CD4-positive, alpha-beta T cell treated with Interleukin-17A for 1 hour (primary cell): ENCODE data around the gene ULK3.

Experiments
- DNase-seq: peaks from one replicate; pipeline ENCODE4 v3.0.0-alpha.2; 2020

The ULK3 gene

GRCh38 chr15:74839526-74840395, 3.2 kb downstream of the ULK3 start:
- no peak for DNase-seq

GRCh38 chr15:74838746-74839525, 4.0 kb downstream of the ULK3 start:
- no peak for DNase-seq

- no peak for DNase-seq
These were observed 4.8 kb downstream of the ULK3 start for GRCh38 chr15:74838137-74838516.

DNA sequence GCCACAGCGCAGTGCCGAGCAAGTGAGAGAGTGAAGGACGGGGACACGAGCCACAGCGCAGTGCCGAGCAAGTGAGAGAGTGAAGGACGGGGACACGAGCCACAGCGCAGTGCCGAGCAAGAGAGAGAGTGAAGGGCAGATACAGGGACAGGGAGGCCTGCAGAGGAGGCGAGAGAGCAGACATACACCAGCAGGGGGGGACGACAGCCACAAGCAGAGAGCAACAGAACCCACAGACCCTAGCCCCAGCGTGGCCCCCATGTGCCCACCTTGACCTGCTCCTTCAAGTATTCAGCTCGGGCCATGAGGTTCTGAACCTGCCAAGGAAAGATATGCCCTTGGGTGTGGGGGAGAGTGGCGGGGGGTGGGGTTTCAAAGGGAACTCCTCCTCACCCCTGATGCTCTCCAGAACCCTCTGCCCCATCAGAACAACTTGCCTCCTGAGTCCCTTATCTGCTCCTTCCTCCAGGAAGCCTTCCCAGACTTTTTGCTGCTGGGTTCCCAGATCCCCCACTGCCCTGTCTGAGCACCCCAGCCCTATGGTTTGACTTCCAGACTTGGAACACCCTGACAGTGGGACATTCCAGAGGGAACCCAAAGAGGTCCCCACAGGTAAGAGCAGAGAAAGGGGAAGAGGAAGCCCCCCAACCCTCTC, 5.3 kb downstream of the ULK3 start:
- DNase-seq: no peak

DNA sequence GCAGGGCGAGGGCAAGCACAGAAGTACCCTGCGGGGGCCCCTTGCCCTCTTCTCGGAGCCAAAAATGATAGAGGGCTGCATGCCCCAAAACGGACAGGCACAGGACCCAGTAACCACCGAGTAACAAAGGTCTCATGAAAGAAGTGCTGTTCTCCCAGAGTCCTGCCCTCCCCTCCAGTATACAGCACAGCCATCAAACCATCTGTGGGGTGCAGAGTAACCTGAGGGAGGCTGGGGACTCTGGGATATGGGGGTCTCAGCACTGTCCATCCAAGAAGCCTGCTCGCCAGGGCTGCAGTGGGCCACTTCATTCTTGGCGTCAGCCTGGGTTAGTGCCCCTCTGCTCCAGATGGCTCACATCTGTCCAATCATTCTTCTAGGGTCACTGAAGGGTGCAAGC, 6.1 kb downstream of the ULK3 start:
- no peak for DNase-seq

DNA sequence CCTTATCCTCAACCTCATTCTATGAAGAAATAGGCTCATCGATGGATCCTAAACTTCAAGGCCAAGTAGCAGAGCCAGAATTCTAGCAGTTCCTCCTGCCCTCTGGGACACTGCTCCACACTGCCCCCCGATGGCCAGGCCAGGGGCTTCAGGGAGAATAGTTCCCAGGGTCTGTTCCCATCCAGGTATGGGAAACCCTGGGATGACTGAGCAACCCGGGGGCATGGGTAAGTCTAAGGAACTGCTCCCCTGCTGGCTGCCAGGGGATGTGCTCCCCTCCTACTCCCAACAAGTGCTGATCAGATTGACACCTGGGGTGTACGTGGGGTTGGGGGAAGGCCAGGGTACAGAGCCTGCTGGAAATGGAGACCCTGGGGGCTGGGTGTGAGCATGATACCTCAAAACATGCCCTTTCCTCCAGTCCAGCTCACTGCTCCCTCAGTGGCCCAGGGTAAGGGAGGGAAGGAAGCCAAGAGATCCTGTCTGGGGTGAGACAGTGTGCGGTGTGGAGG, 7.6 kb downstream of the ULK3 start:
- DNase-seq: peak; percentile 42

DNA sequence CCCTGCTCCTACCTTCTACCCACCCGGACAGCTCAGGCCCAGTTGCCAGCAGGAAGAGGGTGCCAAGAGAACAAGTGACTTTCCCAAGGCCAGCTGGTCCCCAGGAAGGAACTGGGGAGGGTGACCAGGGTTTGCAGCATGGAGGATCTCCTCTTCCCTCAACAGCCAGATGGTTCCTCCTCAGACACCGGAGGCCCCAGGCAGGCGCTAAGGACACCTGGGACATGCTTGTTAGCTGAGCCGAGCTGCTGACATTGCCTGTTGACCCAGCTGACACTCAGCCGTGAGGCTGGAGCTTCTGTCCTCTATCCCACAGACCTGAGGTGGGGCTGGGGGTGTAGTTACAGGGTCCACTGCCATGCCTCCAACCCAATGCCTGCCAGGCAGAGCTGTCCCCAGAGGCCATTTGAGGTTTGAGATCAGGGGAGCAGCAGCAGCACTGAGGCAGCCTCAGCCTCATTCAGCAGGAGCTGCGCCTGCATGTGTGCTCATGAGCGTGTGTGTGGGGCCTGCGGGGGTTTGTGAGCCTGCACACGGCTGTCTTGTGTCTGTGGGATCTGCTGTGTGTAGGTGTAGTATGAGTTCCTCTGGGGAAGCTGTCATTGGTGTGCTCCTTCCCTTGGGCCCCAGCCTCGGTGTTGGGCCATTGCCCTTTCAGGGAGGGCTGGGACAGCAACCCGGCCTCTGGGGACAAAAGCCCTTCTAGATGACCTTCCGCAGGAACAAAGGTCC, 9.4 kb downstream of the ULK3 start:
- no peak for DNase-seq

- DNase-seq: no peak
These were observed 10.1 kb downstream of the ULK3 start for GRCh38 chr15:74832826-74833225.

GRCh38 chr15:74831813-74832495, 11.0 kb downstream of the ULK3 start:
- no peak for DNase-seq

- no peak for DNase-seq
These were observed 12.1 kb downstream of the ULK3 start for GRCh38 chr15:74830868-74831267.

- no peak for DNase-seq
These were observed 13.0 kb downstream of the ULK3 start for GRCh38 chr15:74829991-74830390.

DNA sequence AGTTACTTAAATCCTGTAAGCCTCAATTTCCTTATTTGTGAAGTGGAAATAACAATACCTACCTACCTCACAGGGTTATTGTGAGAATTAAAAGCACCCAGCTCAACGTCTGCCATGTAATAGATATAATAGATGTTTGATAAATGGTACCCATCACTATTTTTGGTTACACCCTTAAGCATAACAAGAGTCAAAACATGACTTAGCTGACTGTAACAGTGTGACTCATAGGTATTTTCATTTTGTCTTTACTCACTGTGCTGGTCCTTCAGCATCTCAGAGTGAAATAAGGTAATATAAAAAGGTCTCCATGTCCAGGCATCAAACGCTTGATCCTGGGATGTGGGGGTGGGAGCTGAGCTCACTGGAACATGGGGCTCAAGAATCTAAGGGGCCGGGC, 13.5 kb downstream of the ULK3 start:
- no peak for DNase-seq

GRCh38 chr15:74828835-74829234, 14.1 kb downstream of the ULK3 start:
- no peak for DNase-seq

- no peak for DNase-seq
These were observed 15.3 kb downstream of the ULK3 start for GRCh38 chr15:74827614-74828013.

DNA sequence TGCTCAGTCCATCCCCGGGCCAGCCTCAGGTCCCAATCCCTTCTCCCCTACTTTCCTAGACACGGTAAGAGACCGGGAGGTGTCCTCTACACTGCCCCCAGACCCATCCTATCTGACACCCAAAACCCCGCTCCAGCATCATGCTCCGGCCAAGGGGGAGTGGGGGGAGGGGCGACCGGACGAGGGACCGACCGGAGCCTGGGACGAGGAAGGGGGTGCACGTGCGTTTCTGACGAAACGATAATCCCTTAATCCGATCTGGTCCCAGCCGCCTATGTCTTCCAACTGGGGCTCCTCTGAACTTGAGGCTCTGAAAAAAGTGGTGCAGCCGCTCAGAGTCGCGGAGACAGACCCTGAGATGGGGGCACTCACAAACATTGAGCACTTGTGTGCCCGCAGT, 16.0 kb downstream of the ULK3 start:
- no peak for DNase-seq

GRCh38 chr15:74826364-74826819, 16.6 kb downstream of the ULK3 start, which contains the start of gene CPLX3:
TSS of gene CPLX3 (plus strand) at chr15:74826627. CDS start at chr15:74826704, 77 bp downstream.
- peak; percentile 52 for DNase-seq

GRCh38 chr15:74825866-74826265, 17.1 kb downstream of the ULK3 start:
- no peak for DNase-seq

DNA sequence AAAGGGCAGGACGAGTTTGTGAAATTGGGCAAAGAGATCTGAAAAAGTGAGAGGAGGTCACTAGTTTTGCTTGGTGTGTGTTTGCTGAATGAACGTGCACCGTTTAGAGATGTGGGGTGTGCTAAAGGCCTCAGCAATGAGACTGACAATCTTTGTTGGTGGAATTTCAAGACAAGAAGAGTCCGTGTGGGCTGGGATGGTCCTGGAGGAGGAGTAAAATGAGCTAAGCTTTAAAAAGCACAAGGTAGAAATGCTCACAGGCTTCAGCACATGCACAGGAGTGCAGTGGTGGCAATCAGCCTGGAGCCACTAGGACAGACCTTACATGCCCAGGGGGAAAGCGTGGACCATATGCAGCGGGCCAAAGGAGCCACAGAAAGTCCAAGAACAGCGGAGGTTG, 18.0 kb downstream of the ULK3 start:
- DNase-seq: no peak

GRCh38 chr15:74823324-74823723, 19.6 kb downstream of the ULK3 start:
- no peak for DNase-seq

- no peak for DNase-seq
These were observed 20.7 kb downstream of the ULK3 start for GRCh38 chr15:74822233-74822632.

DNA sequence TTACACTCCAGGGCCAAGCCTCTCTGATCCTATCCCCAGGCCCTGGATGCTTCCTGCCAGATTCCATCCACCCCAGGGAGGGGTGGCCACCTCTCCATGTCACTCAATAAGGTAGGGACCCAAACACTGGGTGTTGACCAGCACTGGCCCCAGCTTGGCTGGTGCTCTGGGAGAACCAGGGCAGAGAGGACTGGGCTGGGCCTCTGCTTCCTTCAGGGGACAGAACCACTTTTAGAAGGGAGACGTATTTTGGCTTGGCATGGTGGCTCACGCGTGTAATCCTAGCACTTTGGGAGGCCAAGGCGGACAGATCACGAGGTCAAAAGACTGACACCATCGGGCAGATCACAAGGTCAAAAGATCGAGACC, 21.2 kb downstream of the ULK3 start:
- DNase-seq: no peak
